Measurements from ENCODE around the gene CFAP206. TPM values are rescaled to one million over a fixed set of nuclear protein-coding genes. Genes with fewer than 3 reads are reported as not detected.

Gene CFAP206
- total and polyA plus RNA-seq, 10 of the 15 experiments (the other 5 are each of a cell fraction or from before 2014, with no cell fraction given) = 0.04 to 0.24 (median 0.09) TPM; not detected in 6

- TF ChIP-seq E4F1 (IDR thresholded peaks at IDR 0.05; ENCODE audit: borderline replicate concordance, partially characterized antibody) = peak; percentile 31
Measured at GRCh38 chr6:87407901-87408720, at the start of gene CFAP206 (continued).

GRCh38 chr6:87364602-87365252 lies 43.0 kb upstream of the CFAP206 start:
- BruUV-seq (replicated peaks) = no TSS peak
- no peaks in the 10 kb centered on the region for H3K79me2 ChIP-seq (ENCODE audit: control insufficient read depth, insufficient read depth, low read length)
- no peak for FAIRE-seq
- H3K4me3 ChIP-seq = no peak overlapping the region
- H4K20me1 ChIP-seq (ENCODE audit: control insufficient read depth, insufficient read depth) = no peaks in the 10 kb centered on the region
- ChIA-PET CTCF (interaction anchor here (1.2 kb wide), 1 partner anchor 286 kb away, joined by 3 read pairs; no protein-coding TSS in a partner anchor), POLR2A (interaction anchor here (0.7 kb wide), 1 partner anchor 108 kb away, joined by 3 read pairs; no protein-coding TSS in a partner anchor), SMC1A (ENCODE audit: uncharacterized antibody, unreplicated experiment) (interaction anchor here (0.8 to 1.4 kb wide), 3 partner anchors 18 to 26 kb away, joined by 3 to 6 read pairs (median 3); no protein-coding TSS in a partner anchor), RAD21 (ENCODE audit: unreplicated experiment) (no interaction called here)
- in situ Hi-C loops (cut with MboI) = no loop called here
- no peak overlapping the region for H2AFZ ChIP-seq (ENCODE audit: control insufficient read depth, low read depth, low read length)
- DNase-seq (ENCODE audit: low read depth, low spot score) = no peak
- H3K36me3 ChIP-seq (ENCODE audit: control insufficient read depth in 2 of 2, insufficient read depth in 2 of 2, low read length in 1 of 2) = no peaks in the 10 kb centered on the region
- 86% methylated on average over 5 of the region's 5 CpGs for WGBS (ENCODE audit: insufficient coverage, insufficient replicate concordance, low lambda C conversion rate, missing lambda C conversion rate)
- H3K4me2 ChIP-seq (ENCODE audit: control insufficient read depth, insufficient read depth) = no peak overlapping the region
- intact Hi-C loops (cut with micrococcal nuclease; ENCODE audit: unreplicated experiment) = no loop called here
- ATAC-seq = no peak
- H3K9me3 ChIP-seq (replicated peaks; ENCODE audit: control insufficient read depth, insufficient read depth, low read length) = peaks cover 1% of the 10 kb centered on the region; the same call in 2 of the 3 replicates
- H3K9ac ChIP-seq (ENCODE audit: control insufficient read depth, insufficient read depth, low read length) = no peak overlapping the region
- 0 out of 2 replicates have a peak, but pooled peaks cover 2% of the 10 kb centered on the region for H3K4me1 ChIP-seq (ENCODE audit: control insufficient read depth, insufficient read depth, low read length)
- H3K27ac ChIP-seq (ENCODE audit: control insufficient read depth, insufficient read depth) = no peak overlapping the region
- no peaks in the 10 kb centered on the region for H3K27me3 ChIP-seq (replicated peaks in 1 of 2; ENCODE audit: control insufficient read depth in 2 of 2, insufficient read depth in 2 of 2, low read length in 1 of 2)
- TF ChIP-seq CTCF (IDR thresholded peaks at IDR 0.05 in 2 of 3, conservative IDR thresholded peaks at IDR 0.05 in 1 of 3; ENCODE audit: control insufficient read depth in 2 of 3, extremely low read depth in 1 of 3, insufficient read depth in 1 of 3, low read depth in 3 of 3, low read length in 3 of 3) (no peak), MTA3 (IDR thresholded peaks at IDR 0.05; ENCODE audit: borderline replicate concordance, low read length) (no peak), POLR2A (IDR thresholded peaks at IDR 0.05; ENCODE audit: low read depth, low read length) (no peak), MLLT1 (IDR thresholded peaks at IDR 0.05) (no peak), KAT2A (conservative IDR thresholded peaks at IDR 0.05; ENCODE audit: control insufficient read depth, low read depth, low read length) (no peak), ESRRA (IDR thresholded peaks at IDR 0.05; ENCODE audit: low read length) (no peak), MTA2 (IDR thresholded peaks at IDR 0.05; ENCODE audit: low read depth) (no peak), ZBTB4 (CRISPR knock-in tag; IDR thresholded peaks at IDR 0.05) (no peak), BHLHE40 (IDR thresholded peaks at IDR 0.05; ENCODE audit: borderline replicate concordance in 1 of 2, low read depth in 2 of 2, low read length in 1 of 2) (no peak)
